H9 (cell line): Measurements from ENCODE around the gene BCAT1. TPM values are rescaled to one million over a fixed set of nuclear protein-coding genes. Genes with fewer than 3 reads are reported as not detected.

ENCODE experiments used
- DNase-seq: peaks from one replicate; pipeline ENCODE4 v3.0.0-alpha.2; 2017
- H2AFZ ChIP-seq: one replicate; pipeline ENCODE4 v1.6.1; 2013; ENCODE audit warnings: mild to moderate bottlenecking, low read length, control low read depth, moderate library complexity
- H2AK5ac ChIP-seq: 2 replicates; pipeline ENCODE4 v1.6.1; 2013; ENCODE audit warnings: low read length, control low read depth, mixed read lengths; ENCODE audit not compliant: insufficient read length
- H2BK120ac ChIP-seq: one replicate; pipeline ENCODE4 v1.6.1; 2013; ENCODE audit warnings: low read depth, mild to moderate bottlenecking, low read length, control low read depth, inconsistent platforms; ENCODE audit not compliant: poor library complexity, severe bottlenecking
- H2BK12ac ChIP-seq: 2 replicates; pipeline ENCODE4 v1.6.1; 2013; ENCODE audit warnings: low read length, control low read depth, mixed read lengths, low read depth; ENCODE audit not compliant: insufficient read length
- H2BK15ac ChIP-seq: 2 replicates; pipeline ENCODE4 v1.6.1; 2013; ENCODE audit warnings: low read depth, low read length, control low read depth
- H2BK20ac ChIP-seq: one replicate; pipeline ENCODE4 v1.6.1; 2013; ENCODE audit warnings: low read depth, mild to moderate bottlenecking, low read length, control low read depth, inconsistent platforms; ENCODE audit not compliant: poor library complexity, severe bottlenecking
- H2BK5ac ChIP-seq: 2 replicates; pipeline ENCODE4 v1.6.1; 2013; ENCODE audit warnings: low read length, control low read depth, mixed read lengths; ENCODE audit not compliant: insufficient read length
- H3K14ac ChIP-seq: 2 replicates; pipeline ENCODE4 v1.6.1; 2013; ENCODE audit warnings: low read length, control low read depth; ENCODE audit not compliant: insufficient read depth
- H3K18ac ChIP-seq: 2 replicates; pipeline ENCODE4 v1.6.1; 2013; ENCODE audit warnings: low read depth, mild to moderate bottlenecking, mixed read lengths, low read length, control low read depth; ENCODE audit not compliant: insufficient read length
- H3K23ac ChIP-seq: 2 replicates; pipeline ENCODE4 v1.6.1; 2013; ENCODE audit warnings: low read length, control low read depth, mixed read lengths, low read depth; ENCODE audit not compliant: insufficient read length
- H3K23me2 ChIP-seq: 2 replicates; pipeline ENCODE4 v1.6.1; 2013; ENCODE audit warnings: low read depth, mild to moderate bottlenecking, mixed read lengths, low read length, control low read depth; ENCODE audit not compliant: insufficient read length, poor library complexity, severe bottlenecking
- H3K27ac ChIP-seq: 2 replicates; pipeline ENCODE4 v1.5.1; 2013; ENCODE audit warnings: low read length, control low read depth, mixed read lengths, low read depth; ENCODE audit not compliant: insufficient read length
- H3K27me3 ChIP-seq: 2 replicates; pipeline ENCODE4 v1.6.1; 2013; ENCODE audit warnings: low read length, control low read depth, inconsistent platforms; ENCODE audit not compliant: insufficient read depth
- H3K4ac ChIP-seq: 2 replicates; pipeline ENCODE4 v1.6.1; 2013; ENCODE audit warnings: low read depth, mild to moderate bottlenecking, control low read depth, inconsistent platforms, low read length, moderate library complexity
- H3K4me1 ChIP-seq: 2 replicates; pipeline ENCODE4 v1.6.1; 2013; ENCODE audit warnings: low read length, control low read depth, inconsistent platforms; ENCODE audit not compliant: insufficient read depth
- H3K4me2 ChIP-seq: 2 replicates; pipeline ENCODE4 v1.6.1; 2013; ENCODE audit warnings: low read length, control low read depth, mixed read lengths; ENCODE audit not compliant: insufficient read length, insufficient read depth
- H3K56ac ChIP-seq: 2 replicates; pipeline ENCODE4 v1.6.1; 2013; ENCODE audit warnings: low read depth, mild to moderate bottlenecking, mixed read lengths, low read length, control low read depth; ENCODE audit not compliant: insufficient read length
- H3K79me1 ChIP-seq: 2 replicates; pipeline ENCODE4 v1.6.1; 2013; ENCODE audit warnings: low read depth, mild to moderate bottlenecking, moderate library complexity, low read length, control low read depth, inconsistent platforms; ENCODE audit not compliant: insufficient read depth, poor library complexity, severe bottlenecking
- H3K79me2 ChIP-seq: 2 replicates; pipeline ENCODE4 v1.6.1; 2013; ENCODE audit warnings: low read length, control low read depth, inconsistent platforms; ENCODE audit not compliant: insufficient read depth
- H3K9ac ChIP-seq: 2 replicates; pipeline ENCODE4 v1.6.1; 2013; ENCODE audit warnings: low read length, control low read depth, mixed read lengths; ENCODE audit not compliant: insufficient read length; ENCODE audit errors: extremely low read depth
- H3K9me3 ChIP-seq: one replicate; pipeline ENCODE4 v1.6.1; 2013; ENCODE audit warnings: low read depth, low read length, inconsistent platforms; ENCODE audit not compliant: control insufficient read depth
- H3T11ph ChIP-seq: one replicate; pipeline ENCODE4 v1.6.1; 2013; ENCODE audit warnings: mild to moderate bottlenecking, low read length, control low read depth, inconsistent platforms
- H4K20me1 ChIP-seq: one replicate; pipeline ENCODE4 v1.6.1; 2013; ENCODE audit not compliant: control insufficient read depth, insufficient read length, insufficient read depth
- H4K5ac ChIP-seq: 2 replicates; pipeline ENCODE4 v1.6.1; 2013; ENCODE audit warnings: low read depth, mild to moderate bottlenecking, mixed read lengths, low read length, control low read depth; ENCODE audit not compliant: insufficient read length
- H4K8ac ChIP-seq: replicated peaks from 2 replicates; pipeline ENCODE4 v1.6.1; 2013; ENCODE audit warnings: low read length, control low read depth, mixed read lengths, low read depth; ENCODE audit not compliant: insufficient read length
- H4K91ac ChIP-seq: 2 replicates; pipeline ENCODE4 v1.6.1; 2013; ENCODE audit warnings: low read depth, mild to moderate bottlenecking, moderate library complexity, mixed read lengths, low read length, control low read depth; ENCODE audit not compliant: insufficient read length
- H3K27ac Mint-ChIP-seq, 3 experiments: 2 replicates in 2 of 3; 3 replicates in 1 of 3; pipeline ENCODE4 v1.8.0; 2020 to 2021; ENCODE audit warnings: mixed read lengths in 3 of 3, mild to moderate bottlenecking in 1 of 3, moderate library complexity in 1 of 3
- H3K27me3 Mint-ChIP-seq: 2 replicates; pipeline ENCODE4 v1.8.0; 2021; ENCODE audit warnings: low read depth, mild to moderate bottlenecking, moderate library complexity, mixed read lengths
- H3K36me3 Mint-ChIP-seq, 3 experiments: 2 replicates in 2 of 3; 3 replicates in 1 of 3; pipeline ENCODE4 v1.8.0; 2020 to 2021; ENCODE audit warnings: low read depth in 3 of 3, mixed read lengths in 3 of 3; ENCODE audit not compliant: insufficient read depth in 1 of 3
- H3K4me1 Mint-ChIP-seq, 2 experiments: 2 replicates each; pipeline ENCODE4 v1.8.0; 2020; ENCODE audit warnings: mixed read lengths in 2 of 2
- H3K4me3 Mint-ChIP-seq, 2 experiments: 2 replicates in 1 of 2; 3 replicates in 1 of 2; pipeline ENCODE4 v1.8.0; 2020 to 2021; ENCODE audit warnings: mild to moderate bottlenecking in 2 of 2, mixed read lengths in 2 of 2, moderate library complexity in 1 of 2
- H3K9me3 Mint-ChIP-seq, 2 experiments: 2 replicates in 1 of 2; 3 replicates in 1 of 2; pipeline ENCODE4 v1.8.0; 2020; ENCODE audit warnings: mild to moderate bottlenecking in 2 of 2, mixed read lengths in 2 of 2, moderate library complexity in 1 of 2
- WGBS: extraction: QIAGEN DNeasy Blood & Tissue Kit; methylation state at CpG from one replicate; pipeline ENCODE4 v1.1.7; 2013; ENCODE audit warnings: missing lambda C conversion rate, low lambda C conversion rate, mixed read lengths; ENCODE audit not compliant: insufficient read length; ENCODE audit errors: extremely low coverage; 5-methylcytosine and 5-hydroxymethylcytosine counted together
- total RNA-seq: library from RNA; stranded (reverse); gene quantifications from 2 replicates; pipeline ENCODE4 v1.2.1, GENCODE V29; 2021
- TF ChIP-seq, protein P1 (sequence below): fragments of 200-600 bp; sonication (generic); conservative IDR thresholded peaks from 3 replicates; pipeline ENCODE4 v1.8.0; 2021; ENCODE audit warnings: antibody characterized with exemption, mild to moderate bottlenecking

BCAT1 gene
- total RNA-seq, 1 experiment from 2014 or later: 244 TPM

- Histone ChIP-seq H4K8ac (no peak overlapping the region), H2BK15ac (no peak overlapping the region), H2BK5ac (no peak overlapping the region), H2AFZ (no peak overlapping the region), H3K23ac (no peak overlapping the region), H3K14ac (no peak overlapping the region), H3K27me3 (no peaks in the 10 kb centered on the region), H3K18ac (no peak overlapping the region), H3K79me1 (no peaks in the 10 kb centered on the region), H2AK5ac (no peak overlapping the region), H3K27ac (no peak overlapping the region), H4K20me1 (no peaks in the 10 kb centered on the region), H3T11ph (no peak overlapping the region), H4K5ac (no peak overlapping the region), H3K9me3 (no peaks in the 10 kb centered on the region), H3K9ac (no peak overlapping the region), H2BK120ac (no peak overlapping the region), H4K91ac (no peak overlapping the region), H3K4me1 (peaks cover 4% of the 10 kb centered on the region), H3K4ac (no peak overlapping the region), H2BK12ac (no peak overlapping the region), H3K4me2 (no peak overlapping the region), H3K23me2 (peaks cover 2% of the 10 kb centered on the region), H3K56ac (no peak overlapping the region), H3K79me2 (no peaks in the 10 kb centered on the region; the same call in 1 of the 2 replicates), H2BK20ac (no peak overlapping the region)
- Mint-ChIP-seq H3K36me3 (no peaks in the 10 kb centered on the region; a peak in 1 of 7 replicates), H3K27me3 (no peaks in the 10 kb centered on the region), H3K4me3 (no peak overlapping the region), H3K4me1 (peaks cover 39 to 49% of the 10 kb centered on the region in 2 experiments), H3K9me3 (no peaks in the 10 kb centered on the region; a peak in 1 of 5 replicates), H3K27ac (0 out of 7 replicates have a peak overlapping the region, but pooled peaks of 1 of the 3 experiments have one; percentile 2)
- TF ChIP-seq, protein P1, sequence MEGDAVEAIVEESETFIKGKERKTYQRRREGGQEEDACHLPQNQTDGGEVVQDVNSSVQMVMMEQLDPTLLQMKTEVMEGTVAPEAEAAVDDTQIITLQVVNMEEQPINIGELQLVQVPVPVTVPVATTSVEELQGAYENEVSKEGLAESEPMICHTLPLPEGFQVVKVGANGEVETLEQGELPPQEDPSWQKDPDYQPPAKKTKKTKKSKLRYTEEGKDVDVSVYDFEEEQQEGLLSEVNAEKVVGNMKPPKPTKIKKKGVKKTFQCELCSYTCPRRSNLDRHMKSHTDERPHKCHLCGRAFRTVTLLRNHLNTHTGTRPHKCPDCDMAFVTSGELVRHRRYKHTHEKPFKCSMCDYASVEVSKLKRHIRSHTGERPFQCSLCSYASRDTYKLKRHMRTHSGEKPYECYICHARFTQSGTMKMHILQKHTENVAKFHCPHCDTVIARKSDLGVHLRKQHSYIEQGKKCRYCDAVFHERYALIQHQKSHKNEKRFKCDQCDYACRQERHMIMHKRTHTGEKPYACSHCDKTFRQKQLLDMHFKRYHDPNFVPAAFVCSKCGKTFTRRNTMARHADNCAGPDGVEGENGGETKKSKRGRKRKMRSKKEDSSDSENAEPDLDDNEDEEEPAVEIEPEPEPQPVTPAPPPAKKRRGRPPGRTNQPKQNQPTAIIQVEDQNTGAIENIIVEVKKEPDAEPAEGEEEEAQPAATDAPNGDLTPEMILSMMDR: no peak
- WGBS: no CpG with 5 or more reads among the region's 3 CpGs
- no peak for DNase-seq
Measured at GRCh38 chr12:24954261-24954660, 5.4 kb upstream of the BCAT1 start.
